GM13977 (cell line): ENCODE data around the gene INPP4A.
"Not testable (repeated sequence)": the region's sequence is repeated elsewhere in the genome, so short reads cannot be mapped to it uniquely, and the experiment has no call there.

ENCODE experiments used
- DNase-seq: peaks from one replicate; pipeline ENCODE4 v3.0.0; 2012; ENCODE audit warnings: low spot score
- in situ Hi-C: fragments of 300-500 bp; cut with MboI; formaldehyde crosslinking; loops from one replicate; pipeline ENCODE4 v1.12.0; 2022; ENCODE audit warnings: low sequenced_read_pairs, low pct_unique_long_range_greater_than_20kb, mixed read lengths, inconsistent platforms; ENCODE audit not compliant: unreplicated experiment
- TF ChIP-seq, protein P1 (sequence below): IDR thresholded peaks from 2 replicates; pipeline ENCODE4 v1.5.1; 2012; ENCODE audit warnings: mild to moderate bottlenecking, control low read depth; ENCODE audit not compliant: insufficient read depth; ENCODE audit errors: extremely low read depth, missing control alignments

Gene INPP4A

DNA sequence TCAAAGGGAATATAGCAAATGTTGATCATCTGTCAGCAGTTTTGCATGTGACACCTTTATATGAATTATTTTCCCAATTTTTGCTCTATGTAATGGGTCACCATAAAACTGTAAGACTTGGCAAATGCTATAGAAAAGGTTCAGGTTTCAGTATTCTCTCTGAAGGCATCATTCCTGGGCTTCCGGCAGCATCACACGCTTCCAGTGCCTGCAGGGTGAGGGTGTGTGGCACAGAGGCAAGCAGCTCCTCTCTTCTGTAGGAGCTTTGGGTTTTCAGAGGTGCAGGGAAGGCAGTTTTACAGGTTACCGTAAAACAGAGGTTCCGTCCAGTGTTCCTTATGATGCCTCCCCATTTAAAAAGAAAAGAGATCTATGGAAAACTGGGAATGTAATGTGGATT, 144.8 kb downstream of the INPP4A start:
- no peak for DNase-seq
- TF ChIP-seq, protein P1, sequence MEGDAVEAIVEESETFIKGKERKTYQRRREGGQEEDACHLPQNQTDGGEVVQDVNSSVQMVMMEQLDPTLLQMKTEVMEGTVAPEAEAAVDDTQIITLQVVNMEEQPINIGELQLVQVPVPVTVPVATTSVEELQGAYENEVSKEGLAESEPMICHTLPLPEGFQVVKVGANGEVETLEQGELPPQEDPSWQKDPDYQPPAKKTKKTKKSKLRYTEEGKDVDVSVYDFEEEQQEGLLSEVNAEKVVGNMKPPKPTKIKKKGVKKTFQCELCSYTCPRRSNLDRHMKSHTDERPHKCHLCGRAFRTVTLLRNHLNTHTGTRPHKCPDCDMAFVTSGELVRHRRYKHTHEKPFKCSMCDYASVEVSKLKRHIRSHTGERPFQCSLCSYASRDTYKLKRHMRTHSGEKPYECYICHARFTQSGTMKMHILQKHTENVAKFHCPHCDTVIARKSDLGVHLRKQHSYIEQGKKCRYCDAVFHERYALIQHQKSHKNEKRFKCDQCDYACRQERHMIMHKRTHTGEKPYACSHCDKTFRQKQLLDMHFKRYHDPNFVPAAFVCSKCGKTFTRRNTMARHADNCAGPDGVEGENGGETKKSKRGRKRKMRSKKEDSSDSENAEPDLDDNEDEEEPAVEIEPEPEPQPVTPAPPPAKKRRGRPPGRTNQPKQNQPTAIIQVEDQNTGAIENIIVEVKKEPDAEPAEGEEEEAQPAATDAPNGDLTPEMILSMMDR, result no peak
- in situ Hi-C loops, result no loop called here

DNA sequence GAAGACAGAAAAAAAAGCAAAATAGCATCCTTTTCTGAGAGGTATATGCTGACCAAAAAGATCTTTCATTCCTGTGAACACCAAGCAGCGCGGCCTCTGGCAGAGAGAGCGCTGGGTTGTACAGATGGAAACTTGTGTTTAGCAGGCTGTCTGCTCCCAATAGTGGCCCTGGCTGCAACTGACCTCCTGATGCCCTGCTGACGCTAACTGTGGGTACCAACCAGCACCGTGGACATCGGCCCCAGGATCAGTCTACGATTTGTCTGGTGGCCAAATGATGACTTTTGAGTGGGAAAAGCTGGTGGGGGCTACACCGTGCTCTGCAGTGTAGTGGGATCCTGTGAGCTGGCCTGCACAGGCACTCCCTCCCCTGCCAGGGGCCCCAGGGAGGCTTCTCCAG, 147.9 kb downstream of the INPP4A start:
- in situ Hi-C loops, result no loop called here
- TF ChIP-seq, protein P1, result no peak
- DNase-seq, result no peak

DNA sequence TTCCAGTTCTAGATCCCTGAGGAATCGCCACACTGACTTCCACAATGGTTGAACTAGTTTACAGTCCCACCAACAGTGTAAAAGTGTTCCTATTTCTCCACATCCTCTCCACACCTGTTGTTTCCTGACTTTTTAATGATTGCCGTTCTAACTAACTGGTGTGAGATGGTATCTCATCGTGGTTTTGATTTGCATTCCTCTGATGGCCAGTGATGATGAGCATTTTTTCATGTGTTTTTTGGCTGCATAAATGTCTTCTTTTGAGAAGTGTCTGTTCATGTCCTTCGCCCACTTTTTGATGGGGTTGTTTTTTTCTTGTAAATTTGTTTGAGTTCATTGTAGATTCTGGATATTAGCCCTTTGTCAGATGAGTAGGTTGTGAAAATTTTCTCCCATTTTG, 150.0 kb downstream of the INPP4A start:
- DNase-seq, in situ Hi-C loops: not testable (repeated sequence)

DNA sequence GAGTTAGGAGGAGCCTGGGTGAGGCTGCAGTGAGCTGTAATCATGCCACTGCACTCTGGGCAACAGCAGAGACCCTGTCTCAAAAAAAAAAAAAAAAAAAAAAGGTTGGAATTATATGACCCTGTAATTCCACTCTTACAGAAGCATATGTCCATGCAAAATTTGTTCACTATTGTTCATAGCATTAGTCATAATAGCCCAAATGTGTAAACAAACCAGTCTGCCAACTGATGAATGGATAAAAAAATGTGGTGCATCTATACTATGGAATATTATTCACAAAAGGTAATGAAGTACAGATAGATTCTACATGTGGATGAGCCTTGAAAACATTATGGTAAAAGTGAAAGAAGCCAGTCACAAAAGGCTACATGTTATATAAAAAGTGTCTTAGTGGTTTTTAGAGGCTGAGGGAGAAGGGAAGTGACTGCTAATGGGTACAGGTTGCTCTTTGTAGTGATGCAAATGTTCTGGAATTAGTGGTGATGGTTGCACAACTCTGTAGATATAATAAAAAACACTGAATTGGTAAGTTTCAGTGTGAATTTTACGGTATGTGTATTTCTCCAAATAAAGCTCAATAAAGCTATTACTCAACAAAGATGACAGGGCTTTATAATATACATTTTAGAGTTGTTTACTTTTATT, 154.2 kb downstream of the INPP4A start:
- no peak for DNase-seq
- in situ Hi-C loops, result no loop called here
- TF ChIP-seq, protein P1, result no peak

DNA sequence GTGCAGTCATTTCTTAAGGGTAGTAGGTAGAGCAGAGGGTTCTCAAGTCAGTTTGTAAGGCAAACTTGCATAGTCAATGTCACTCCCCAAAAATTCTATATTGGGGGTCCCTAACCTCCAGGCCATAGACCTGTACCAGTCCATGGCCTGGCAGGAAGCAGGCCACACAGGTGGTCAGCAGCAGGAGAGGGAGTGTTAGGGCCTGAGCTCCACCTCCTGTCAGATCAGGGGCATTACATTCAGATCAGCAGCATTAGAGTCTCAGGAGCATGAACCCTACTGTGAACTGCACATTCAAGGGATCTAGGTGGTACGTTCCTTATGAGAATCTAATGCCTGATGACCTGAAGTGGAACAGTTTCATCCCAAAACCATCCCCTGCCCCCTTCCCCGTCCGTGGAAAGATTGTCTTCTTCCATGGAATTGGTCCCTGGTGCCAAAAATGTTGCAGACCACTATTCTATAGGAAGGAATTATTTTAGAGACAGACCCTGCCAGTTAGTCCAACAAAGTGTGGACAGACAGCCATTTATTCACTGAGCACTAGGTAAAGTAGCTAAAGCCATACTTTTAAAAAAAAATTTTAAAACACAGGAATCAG, 157.0 kb downstream of the INPP4A start:
- in situ Hi-C loops, result no loop called here
- TF ChIP-seq, protein P1, result peak; percentile 78
- DNase-seq, result peak; percentile 43

DNA sequence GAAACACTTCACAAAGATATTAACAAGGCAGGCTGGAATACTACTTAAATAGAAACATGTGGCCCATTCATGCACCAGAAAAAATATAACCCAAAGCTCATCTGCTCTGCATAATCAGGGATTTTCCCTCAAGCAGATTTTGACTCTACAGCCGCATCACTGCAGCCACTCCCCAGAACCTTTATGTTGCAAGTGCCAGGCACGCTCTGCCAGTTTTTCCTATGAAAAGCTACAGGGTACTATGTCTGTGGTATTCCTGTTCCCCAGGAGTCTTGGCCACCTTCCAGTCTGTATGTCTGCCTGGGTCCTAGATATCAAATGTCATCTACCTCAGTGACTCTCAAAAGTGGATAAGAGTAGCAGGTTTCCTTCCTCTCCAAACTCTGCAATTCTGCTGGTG, 159.9 kb downstream of the INPP4A start:
- TF ChIP-seq, protein P1, result no peak
- DNase-seq, result no peak
- in situ Hi-C loops, result no loop called here

DNA sequence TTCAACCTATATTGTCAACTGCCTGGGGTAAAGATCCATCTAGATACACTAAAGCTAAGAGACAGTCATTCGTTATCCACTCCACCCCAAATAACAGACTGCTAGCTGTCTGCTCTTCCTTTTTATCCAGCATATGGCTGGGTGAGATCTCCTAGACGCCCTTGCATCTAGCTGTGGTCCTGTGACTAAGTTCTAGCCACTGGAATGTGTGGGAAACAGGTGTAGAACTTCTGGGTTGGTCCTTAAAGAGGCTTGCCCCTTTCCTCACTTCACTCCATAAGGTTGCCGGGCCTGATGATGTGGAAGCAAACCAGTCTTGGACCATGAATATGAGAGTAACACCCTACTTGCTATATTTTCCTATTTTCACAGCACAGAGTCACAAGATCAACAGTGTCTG, 160.4 kb downstream of the INPP4A start:
- in situ Hi-C loops, result no loop called here
- TF ChIP-seq, protein P1, result no peak
- no peak for DNase-seq
